ENCODE results near the gene COL15A1. TPM values are rescaled to one million over a fixed set of nuclear protein-coding genes. Genes with fewer than 3 reads are reported as not detected.

Gene COL15A1
- total RNA-seq, 1 experiment from 2014 or later = 0.10 TPM

- ATAC-seq (no peak), DNase-seq (ENCODE audit: low read depth, low spot score) (no peak)
- ChIA-PET CTCF (no interaction called here), POLR2A (no interaction called here)
- no peak overlapping the region for H3K27ac ChIP-seq (ENCODE audit: low read length)
- in situ Hi-C loops (cut with HindIII; ENCODE audit: low pct_unique_long_range_greater_than_20kb, low sequenced_read_pairs) = no loop called here
- intact Hi-C loops (cut with micrococcal nuclease; ENCODE audit: unreplicated experiment) = no loop called here
- no peaks in the 10 kb centered on the region for H3K9me3 ChIP-seq (ENCODE audit: control insufficient read depth, insufficient read depth, low read depth, low read length)
- TF ChIP-seq, protein P1, sequence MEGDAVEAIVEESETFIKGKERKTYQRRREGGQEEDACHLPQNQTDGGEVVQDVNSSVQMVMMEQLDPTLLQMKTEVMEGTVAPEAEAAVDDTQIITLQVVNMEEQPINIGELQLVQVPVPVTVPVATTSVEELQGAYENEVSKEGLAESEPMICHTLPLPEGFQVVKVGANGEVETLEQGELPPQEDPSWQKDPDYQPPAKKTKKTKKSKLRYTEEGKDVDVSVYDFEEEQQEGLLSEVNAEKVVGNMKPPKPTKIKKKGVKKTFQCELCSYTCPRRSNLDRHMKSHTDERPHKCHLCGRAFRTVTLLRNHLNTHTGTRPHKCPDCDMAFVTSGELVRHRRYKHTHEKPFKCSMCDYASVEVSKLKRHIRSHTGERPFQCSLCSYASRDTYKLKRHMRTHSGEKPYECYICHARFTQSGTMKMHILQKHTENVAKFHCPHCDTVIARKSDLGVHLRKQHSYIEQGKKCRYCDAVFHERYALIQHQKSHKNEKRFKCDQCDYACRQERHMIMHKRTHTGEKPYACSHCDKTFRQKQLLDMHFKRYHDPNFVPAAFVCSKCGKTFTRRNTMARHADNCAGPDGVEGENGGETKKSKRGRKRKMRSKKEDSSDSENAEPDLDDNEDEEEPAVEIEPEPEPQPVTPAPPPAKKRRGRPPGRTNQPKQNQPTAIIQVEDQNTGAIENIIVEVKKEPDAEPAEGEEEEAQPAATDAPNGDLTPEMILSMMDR (IDR thresholded peaks at IDR 0.05) = no peak
- TF ChIP-seq, protein P2, sequence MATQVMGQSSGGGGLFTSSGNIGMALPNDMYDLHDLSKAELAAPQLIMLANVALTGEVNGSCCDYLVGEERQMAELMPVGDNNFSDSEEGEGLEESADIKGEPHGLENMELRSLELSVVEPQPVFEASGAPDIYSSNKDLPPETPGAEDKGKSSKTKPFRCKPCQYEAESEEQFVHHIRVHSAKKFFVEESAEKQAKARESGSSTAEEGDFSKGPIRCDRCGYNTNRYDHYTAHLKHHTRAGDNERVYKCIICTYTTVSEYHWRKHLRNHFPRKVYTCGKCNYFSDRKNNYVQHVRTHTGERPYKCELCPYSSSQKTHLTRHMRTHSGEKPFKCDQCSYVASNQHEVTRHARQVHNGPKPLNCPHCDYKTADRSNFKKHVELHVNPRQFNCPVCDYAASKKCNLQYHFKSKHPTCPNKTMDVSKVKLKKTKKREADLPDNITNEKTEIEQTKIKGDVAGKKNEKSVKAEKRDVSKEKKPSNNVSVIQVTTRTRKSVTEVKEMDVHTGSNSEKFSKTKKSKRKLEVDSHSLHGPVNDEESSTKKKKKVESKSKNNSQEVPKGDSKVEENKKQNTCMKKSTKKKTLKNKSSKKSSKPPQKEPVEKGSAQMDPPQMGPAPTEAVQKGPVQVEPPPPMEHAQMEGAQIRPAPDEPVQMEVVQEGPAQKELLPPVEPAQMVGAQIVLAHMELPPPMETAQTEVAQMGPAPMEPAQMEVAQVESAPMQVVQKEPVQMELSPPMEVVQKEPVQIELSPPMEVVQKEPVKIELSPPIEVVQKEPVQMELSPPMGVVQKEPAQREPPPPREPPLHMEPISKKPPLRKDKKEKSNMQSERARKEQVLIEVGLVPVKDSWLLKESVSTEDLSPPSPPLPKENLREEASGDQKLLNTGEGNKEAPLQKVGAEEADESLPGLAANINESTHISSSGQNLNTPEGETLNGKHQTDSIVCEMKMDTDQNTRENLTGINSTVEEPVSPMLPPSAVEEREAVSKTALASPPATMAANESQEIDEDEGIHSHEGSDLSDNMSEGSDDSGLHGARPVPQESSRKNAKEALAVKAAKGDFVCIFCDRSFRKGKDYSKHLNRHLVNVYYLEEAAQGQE (IDR thresholded peaks at IDR 0.05; ENCODE audit: insufficient read depth in 1 of 2, low read depth in 2 of 2, low read length in 1 of 2) = no peak
- TF ChIP-seq POLR2AphosphoS5 (IDR thresholded peaks at IDR 0.05; ENCODE audit: low read depth, low read length) (no peak), TCF7L2 (IDR thresholded peaks at IDR 0.05; ENCODE audit: low read depth, low read length) (no peak), SIN3A (IDR thresholded peaks at IDR 0.05; ENCODE audit: borderline replicate concordance, insufficient read depth, low read depth, low read length) (no peak)
- no peaks in the 10 kb centered on the region for H3K36me3 ChIP-seq (ENCODE audit: control insufficient read depth, insufficient read depth, low read length)
- H3K4me3 ChIP-seq (ENCODE audit: low read depth in 2 of 2, low read length in 2 of 2) = no peak overlapping the region
- no TSS peak for BruUV-seq (replicated peaks)
- no peaks in the 10 kb centered on the region for H3K27me3 ChIP-seq (ENCODE audit: control insufficient read depth, insufficient read depth, low read length)
- no peaks in the 10 kb centered on the region for H3K4me1 ChIP-seq (ENCODE audit: control insufficient read depth, insufficient read depth, low read length)
These were observed 131.2 kb downstream of the COL15A1 start for GRCh38 chr9:99074902-99075245.

DNA sequence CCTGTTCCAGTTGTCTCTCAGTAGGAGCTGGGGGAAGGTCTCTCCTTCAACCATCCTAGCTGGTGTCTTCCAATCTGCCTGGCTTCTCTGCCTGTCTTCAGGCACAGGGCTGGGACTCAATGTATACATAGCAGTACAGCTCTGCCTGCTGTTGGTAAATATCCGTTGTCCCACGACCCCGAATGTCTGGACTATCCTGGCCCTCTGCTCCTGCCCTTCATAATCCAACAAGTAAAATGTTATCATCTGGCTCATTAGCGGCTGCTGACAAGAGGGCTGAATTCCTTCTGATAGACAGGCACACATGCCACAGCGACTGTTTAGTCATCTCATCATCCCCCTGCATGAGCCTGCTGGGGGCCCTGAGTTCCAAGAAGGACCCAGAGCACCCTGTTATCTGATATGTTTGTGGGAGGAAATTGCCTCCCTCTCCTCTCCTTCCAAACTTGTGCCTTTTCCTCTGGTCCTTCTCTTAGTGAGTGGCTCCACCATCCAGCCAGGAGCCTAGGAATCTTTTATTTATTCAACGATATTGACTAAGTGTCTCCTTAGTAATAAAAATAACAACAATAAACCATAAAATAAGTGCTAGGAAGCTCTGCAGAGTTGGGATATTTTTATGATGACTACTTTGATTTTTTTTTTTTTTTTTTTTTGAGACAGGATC, 131.7 kb downstream of the COL15A1 start:
- no peak overlapping the region for H3K4me3 ChIP-seq (ENCODE audit: low read depth in 2 of 2, low read length in 2 of 2)
- intact Hi-C loops (cut with micrococcal nuclease; ENCODE audit: unreplicated experiment) = no loop called here

More for the DNA sequence above, 131.7 kb downstream of the COL15A1 start:
- POLR2A ChIA-PET = no interaction called here
- Histone ChIP-seq H3K36me3 (ENCODE audit: control insufficient read depth, insufficient read depth, low read length) (no peaks in the 10 kb centered on the region), H3K27me3 (ENCODE audit: control insufficient read depth, insufficient read depth, low read length) (no peaks in the 10 kb centered on the region), H3K4me1 (ENCODE audit: control insufficient read depth, insufficient read depth, low read length) (no peaks in the 10 kb centered on the region), H3K27ac (ENCODE audit: low read length) (no peak overlapping the region), H3K9me3 (ENCODE audit: control insufficient read depth, insufficient read depth, low read depth, low read length) (no peaks in the 10 kb centered on the region)
- CTCF ChIA-PET = no interaction called here
- in situ Hi-C loops (cut with HindIII; ENCODE audit: low pct_unique_long_range_greater_than_20kb, low sequenced_read_pairs) = no loop called here
- BruUV-seq (replicated peaks) = no TSS peak
- TF ChIP-seq, protein P1 (IDR thresholded peaks at IDR 0.05) = no peak
- TF ChIP-seq POLR2AphosphoS5 (IDR thresholded peaks at IDR 0.05; ENCODE audit: low read depth, low read length) = no peak
- TF ChIP-seq, protein P2 (IDR thresholded peaks at IDR 0.05; ENCODE audit: insufficient read depth in 1 of 2, low read depth in 2 of 2, low read length in 1 of 2) = no peak
- TF ChIP-seq TCF7L2 (IDR thresholded peaks at IDR 0.05; ENCODE audit: low read depth, low read length) = no peak
- TF ChIP-seq SIN3A (IDR thresholded peaks at IDR 0.05; ENCODE audit: borderline replicate concordance, insufficient read depth, low read depth, low read length) = no peak
- DNase-seq (ENCODE audit: low read depth, low spot score) (no peak), ATAC-seq (no peak)

Data from Panc1 (cell line).